ENCODE data around the gene LUC7L3. TPM values are rescaled to one million over a fixed set of nuclear protein-coding genes. Genes with fewer than 3 reads are reported as not detected.

The LUC7L3 gene
- total and polyA plus RNA-seq, 2 experiments from 2014 or later, result 69.3 to 501 TPM

GRCh38 chr17:50768346-50768761 is 49.0 kb downstream of the LUC7L3 start:
- Histone ChIP-seq H3K27ac (ENCODE audit: low read depth) (no peak overlapping the region), H2AFZ (peak overlapping the region; percentile 88; the same call in 1 of the 2 replicates), H4K20me1 (replicated peaks; ENCODE audit: insufficient read depth) (no peaks in the 10 kb centered on the region), H3K4me3 (no peak overlapping the region), H3K4me1 (ENCODE audit: insufficient read depth) (peaks cover 10% of the 10 kb centered on the region; the same call in 1 of the 2 replicates), H3K27me3 (ENCODE audit: insufficient read depth) (no peaks in the 10 kb centered on the region), H3K4me2 (no peak overlapping the region), H3K9me2 (ENCODE audit: insufficient read depth) (no peaks in the 10 kb centered on the region), H3F3A (replicated peaks; ENCODE audit: low read depth) (no peaks in the 10 kb centered on the region), H3K79me2 (replicated peaks; ENCODE audit: insufficient read depth) (no peaks in the 10 kb centered on the region), H3K36me3 (ENCODE audit: insufficient read depth) (no peaks in the 10 kb centered on the region; the same call in 1 of the 2 replicates)
- peak; percentile 44; the same call in 2 of the 3 replicates for ATAC-seq
- Mint-ChIP-seq H3K4me3 (no peak overlapping the region), H3K9me3 (no peaks in the 10 kb centered on the region), H3K27me3 (ENCODE audit: insufficient read depth, low read depth, poor library complexity) (peaks cover 11% of the 10 kb centered on the region), H3K27ac (no peak overlapping the region), H3K4me1 (peaks cover 17% of the 10 kb centered on the region), H3K36me3 (ENCODE audit: low read depth) (no peaks in the 10 kb centered on the region)
- DNase-seq (ENCODE audit: low spot score), result peak; percentile 47
- TF ChIP-seq REST (IDR thresholded peaks at IDR 0.05; ENCODE audit: unreplicated experiment) (no peak), NANOG (IDR thresholded peaks at IDR 0.05; ENCODE audit: borderline replicate concordance) (no peak), ZNF331 (CRISPR knock-in tag; IDR thresholded peaks at IDR 0.05; ENCODE audit: low read depth) (no peak), EZH2phosphoT487 (IDR thresholded peaks at IDR 0.05; ENCODE audit: unreplicated experiment) (no peak), CTCF (conservative IDR thresholded peaks at IDR 0.05; ENCODE audit: low read depth in 2 of 2) (no peak), JUNB (IDR thresholded peaks at IDR 0.05; ENCODE audit: unreplicated experiment) (no peak), POLR2AphosphoS5 (IDR thresholded peaks at IDR 0.05; ENCODE audit: low read depth) (no peak), ZNF114 (CRISPR knock-in tag; IDR thresholded peaks at IDR 0.05) (no peak), EZH2 (IDR thresholded peaks at IDR 0.05; ENCODE audit: low read depth, unreplicated experiment) (no peak), ZNF462 (CRISPR knock-in tag; IDR thresholded peaks at IDR 0.05) (no peak), CREB1 (CRISPR knock-in tag; IDR thresholded peaks at IDR 0.05; ENCODE audit: low read depth) (no peak), ETS1 (IDR thresholded peaks at IDR 0.05) (no peak), STAT1 (IDR thresholded peaks at IDR 0.05; ENCODE audit: unreplicated experiment) (no peak)

All from GM23338 (cell line).